Omental fat pad (tissue), 4 donors: ENCODE data around the gene ZNF407. TPM values are rescaled to one million over a fixed set of nuclear protein-coding genes. Genes with fewer than 3 reads are reported as not detected.

Source experiments
- ATAC-seq: fragments of 150-250 bp; one replicate; pipeline ENCODE4 v1.9.1; 2016; ENCODE audit warnings: mild to moderate bottlenecking, moderate library complexity; ENCODE audit not compliant: low FRiP score
- DNase-seq: peaks from one replicate; pipeline ENCODE4 v3.0.0-alpha.2; 2019; ENCODE audit warnings: low spot score
- CTCF ChIP-seq, 3 donors: fragments of 450-650 bp; IDR thresholded peaks; one replicate each; pipeline ENCODE4 v1.5.1; 2016 to 2017; ENCODE audit warnings: antibody characterized with exemption in 3 of 3, mild to moderate bottlenecking in 3 of 3, moderate library complexity in 2 of 3
- total RNA-seq, 4 donors: library from RNA; depleted of rRNA; stranded (reverse); fragments of >200 nt; gene quantifications; one replicate each; pipeline ENCODE4 v1.1.0, GENCODE V29; 2016

The ZNF407 gene
- total RNA-seq, 4 donors from 2014 or later, result 13.4 to 26.7 (median 19.7) TPM

GRCh38 chr18:74624466-74624865 lies 26.8 kb downstream of the ZNF407 start:
- no peak for TF ChIP-seq CTCF (IDR thresholded peaks at IDR 0.05)
- ATAC-seq, result no peak
- no peak for DNase-seq

GRCh38 chr18:74625157-74625556 lies 27.5 kb downstream of the ZNF407 start:
- ATAC-seq (no peak), DNase-seq (no peak)
- no peak for TF ChIP-seq CTCF (IDR thresholded peaks at IDR 0.05)

GRCh38 chr18:74626049-74626874 lies 28.6 kb downstream of the ZNF407 start:
- no peak for TF ChIP-seq CTCF (IDR thresholded peaks at IDR 0.05)
- ATAC-seq, result no peak
- DNase-seq, result no peak

- TF ChIP-seq CTCF (IDR thresholded peaks at IDR 0.05), result no peak
- no peak for DNase-seq
- no peak for ATAC-seq
These were observed 33.1 kb downstream of the ZNF407 start for GRCh38 chr18:74630804-74631203.

- no peak for DNase-seq
- no peak for ATAC-seq
- no peak for TF ChIP-seq CTCF (IDR thresholded peaks at IDR 0.05)
These were observed 33.5 kb downstream of the ZNF407 start for GRCh38 chr18:74631212-74631611.

GRCh38 chr18:74631623-74632350 lies 34.1 kb downstream of the ZNF407 start:
- ATAC-seq (no peak), DNase-seq (no peak)

More at GRCh38 chr18:74631623-74632350, 34.1 kb downstream of the ZNF407 start:
- no peak for TF ChIP-seq CTCF (IDR thresholded peaks at IDR 0.05)
